HG02588 (cell line): ENCODE measurements around the gene ELF4.
"Not testable (repeated sequence)": the region's sequence is repeated elsewhere in the genome, so short reads cannot be mapped to it uniquely, and the experiment has no call there.

Source experiments
- ATAC-seq: cut with Tn5 transposase; IDR thresholded peaks from one replicate; pipeline ENCODE4 v1.9.1; 2021; ENCODE audit warnings: mild to moderate bottlenecking, moderate library complexity; ENCODE audit not compliant: unreplicated experiment

The ELF4 gene

DNA sequence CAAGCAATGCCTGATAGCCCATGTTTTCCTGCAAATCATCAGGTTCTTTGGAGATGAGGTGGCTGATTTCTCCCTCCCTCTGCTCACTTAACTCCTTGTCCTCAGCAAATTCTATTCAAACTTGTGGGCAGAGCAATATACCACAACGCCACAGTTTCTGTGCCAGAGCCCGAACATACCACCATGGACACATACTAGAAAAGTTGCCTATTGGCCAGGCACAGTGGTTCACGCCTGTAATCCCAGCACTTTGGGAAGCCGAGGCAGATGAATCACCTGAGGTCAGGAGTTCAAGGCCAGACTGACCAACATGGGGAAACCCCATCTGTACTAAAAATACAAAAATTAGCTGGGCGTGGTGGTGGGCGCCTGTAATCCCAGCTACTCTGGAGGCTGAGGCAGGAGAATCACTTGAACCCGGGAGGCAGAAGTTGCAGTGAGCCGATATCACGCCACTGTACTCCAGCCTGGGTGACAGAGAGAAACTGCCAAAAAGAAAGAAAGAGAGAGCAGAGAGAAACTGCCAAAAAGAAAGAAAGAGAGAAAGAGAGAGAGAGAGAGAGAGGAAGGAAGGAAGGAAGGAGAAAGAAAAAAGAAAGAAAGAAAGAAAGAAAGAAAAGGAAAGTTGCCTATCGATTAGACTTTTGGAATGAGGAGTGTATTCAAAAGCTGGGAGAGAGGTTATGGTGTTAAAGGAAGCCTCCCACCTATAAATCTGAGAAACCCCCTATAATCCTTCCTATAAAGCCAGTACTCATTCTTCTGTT, 5.0 kb upstream of the ELF4 start:
- ATAC-seq = not testable (repeated sequence)

DNA sequence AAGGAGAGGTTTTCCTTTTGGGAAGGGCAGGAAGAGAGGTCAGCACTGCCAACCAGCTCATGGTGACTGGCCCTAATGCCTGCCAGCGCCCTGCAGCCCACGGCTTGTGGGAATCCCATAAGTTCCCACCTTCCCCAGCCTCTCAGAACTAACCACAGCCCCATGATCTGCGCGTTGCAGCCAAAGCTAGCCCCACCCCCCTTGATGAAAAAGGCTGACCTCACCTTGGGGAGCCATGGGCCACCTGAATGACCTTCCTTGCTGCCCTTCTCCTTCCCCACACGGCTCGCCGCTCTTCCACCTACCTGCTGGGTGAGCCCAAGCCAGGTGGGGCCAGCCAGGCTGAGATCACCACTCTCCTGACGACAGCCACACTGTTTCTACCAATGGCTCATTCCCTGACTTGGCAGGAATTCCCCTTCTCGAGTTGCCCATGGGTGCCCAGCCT, 3.9 kb upstream of the ELF4 start:
- ATAC-seq = no peak

DNA sequence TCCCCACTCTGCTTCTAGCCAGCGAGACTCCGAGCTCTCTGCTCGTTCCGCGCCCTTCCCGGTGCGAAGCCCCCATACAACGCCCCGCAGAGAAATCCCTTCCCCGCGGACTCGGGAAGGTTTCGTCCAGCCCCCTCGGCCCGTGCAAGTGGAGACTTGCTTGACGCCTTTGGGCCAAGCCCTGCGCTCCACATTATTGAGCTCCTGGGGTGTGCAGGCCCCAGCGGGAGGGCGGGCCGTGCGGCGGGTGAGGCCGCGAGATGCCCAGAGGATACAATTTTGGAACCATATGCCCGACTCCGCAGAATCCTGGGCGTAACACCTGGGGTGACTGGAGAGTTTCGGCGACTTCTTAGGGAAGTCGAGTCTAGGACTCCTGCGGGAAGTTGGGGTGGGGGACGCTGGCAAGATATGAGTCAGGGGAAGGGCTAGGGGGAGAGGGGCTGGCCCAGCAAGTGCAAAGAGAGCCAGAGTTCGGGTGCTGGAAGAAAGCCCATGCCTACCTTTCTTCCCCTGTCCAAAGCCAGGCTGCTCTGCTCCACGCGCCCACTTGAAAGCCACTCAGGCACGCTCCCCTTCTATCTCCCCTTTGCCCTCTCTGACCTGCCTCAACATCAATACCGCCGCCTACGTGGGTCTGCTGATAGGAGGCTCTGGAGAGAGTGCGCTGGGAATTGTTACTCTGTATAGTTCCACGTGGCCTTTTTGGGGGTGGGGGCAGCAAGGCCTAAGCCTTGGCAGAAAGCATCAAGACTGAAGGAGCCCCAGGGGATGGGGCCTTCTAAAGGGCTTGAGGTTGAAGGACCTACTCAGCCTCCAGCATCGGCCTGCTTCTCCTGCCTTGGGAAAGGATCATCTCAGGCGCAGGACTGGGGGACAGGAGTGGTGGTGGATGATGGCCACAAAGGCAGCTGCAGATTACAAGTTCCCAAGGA, 1.2 kb upstream of the ELF4 start:
- ATAC-seq = no peak

DNA sequence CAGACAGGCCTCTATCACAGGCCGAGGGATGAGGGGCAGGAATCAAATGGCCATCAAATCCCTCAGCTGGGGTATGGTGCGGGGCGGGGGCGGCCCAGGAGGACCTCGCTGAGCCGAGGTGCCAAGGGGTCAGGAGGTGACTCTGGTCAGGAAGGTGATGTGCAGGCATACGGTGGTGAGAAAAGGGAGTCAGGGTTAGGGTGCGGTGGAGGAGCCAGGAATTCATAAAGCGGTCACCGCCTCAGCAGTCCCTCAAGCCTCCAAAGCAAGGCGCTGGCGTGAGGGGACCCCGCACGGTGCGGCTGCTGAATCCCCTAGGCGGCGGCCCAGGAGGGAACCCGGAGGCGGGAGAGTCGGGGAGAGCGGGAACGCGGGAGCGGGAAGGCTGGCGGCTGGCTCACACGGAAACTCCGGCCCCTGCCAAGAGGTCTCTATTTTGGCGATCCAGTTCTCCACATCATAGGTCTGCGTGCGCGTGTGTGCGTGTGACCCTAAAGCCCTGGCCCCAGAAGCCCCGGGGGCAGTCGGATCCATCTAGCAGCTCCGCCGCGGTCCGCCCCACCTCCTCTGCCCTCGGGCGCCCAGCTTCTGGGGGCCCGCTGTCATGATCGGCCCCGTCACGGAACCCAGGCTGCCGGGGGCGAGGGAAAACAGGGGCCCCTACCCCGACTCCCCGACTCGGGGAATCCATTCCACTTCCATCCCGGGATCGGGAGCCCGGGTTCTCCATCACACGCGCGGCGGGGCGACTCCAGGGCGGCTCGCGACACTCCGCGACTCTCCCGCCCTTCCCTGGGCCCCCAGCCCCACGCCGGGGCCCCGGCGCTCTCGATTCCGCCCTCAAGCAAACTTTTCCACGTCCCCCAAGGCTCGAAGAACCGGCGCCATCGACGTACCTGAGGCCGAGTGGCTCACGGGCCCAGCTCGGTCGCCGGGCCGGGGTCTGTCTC, 593 bp downstream of the ELF4 start:
- peak; percentile 7 for ATAC-seq

DNA sequence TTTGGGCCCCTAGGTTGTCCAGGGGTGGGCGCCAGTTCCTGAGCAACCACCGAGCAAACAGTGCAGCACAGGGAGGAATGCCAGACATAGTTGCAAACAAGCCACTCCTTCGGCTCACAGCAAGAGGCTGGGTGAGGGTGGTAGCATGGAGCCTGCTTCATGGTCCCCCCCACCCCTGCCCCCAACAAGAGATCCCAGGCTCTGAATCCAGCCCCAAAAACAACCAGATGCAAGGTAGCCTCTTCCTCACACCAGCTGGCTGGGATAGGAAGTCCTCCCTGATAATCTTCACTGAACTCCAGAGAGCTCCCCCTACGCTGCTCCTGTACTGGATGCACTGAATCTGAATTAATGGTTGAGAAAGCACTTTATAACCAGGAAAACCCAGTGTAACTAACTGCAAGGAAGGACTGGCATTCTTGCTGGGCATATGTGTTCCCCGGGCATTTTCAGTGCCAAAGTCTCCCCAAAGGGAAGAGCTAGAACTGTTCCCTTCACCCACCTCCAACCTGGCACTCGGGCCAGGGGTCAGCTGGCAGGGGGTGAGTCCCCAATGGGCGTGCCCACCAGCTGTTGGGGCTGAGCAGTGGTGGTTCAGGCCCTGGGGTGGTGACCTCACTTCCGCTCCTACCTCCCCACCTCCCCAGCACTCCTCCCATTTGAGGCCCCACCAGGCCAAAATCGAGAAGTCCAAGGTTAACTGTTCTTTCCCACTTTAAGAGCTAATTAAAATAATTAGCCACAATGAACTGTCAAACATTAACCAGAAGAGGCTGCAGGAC, 1.5 kb downstream of the ELF4 start:
- ATAC-seq = peak; percentile 67

DNA sequence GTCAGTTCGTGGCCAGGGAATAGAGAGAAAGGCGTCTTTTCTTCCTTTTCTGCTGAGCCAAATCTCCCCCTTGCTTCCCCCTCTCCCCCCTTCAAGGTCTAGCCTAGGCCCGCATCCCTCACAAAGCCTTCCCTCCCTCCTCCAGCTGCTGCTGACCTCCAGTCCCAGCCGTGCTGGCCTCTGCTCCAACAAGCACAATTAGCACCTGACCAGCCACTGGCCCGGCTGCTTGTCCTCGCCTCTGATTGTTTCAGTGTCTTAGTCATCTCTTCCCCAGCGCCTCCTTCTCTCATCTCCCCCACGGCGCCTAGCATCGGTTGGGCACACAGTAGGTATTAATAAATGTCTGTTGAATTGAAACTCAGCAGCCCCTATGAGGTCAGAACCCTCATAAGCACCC, 4.2 kb downstream of the ELF4 start:
- no peak for ATAC-seq

DNA sequence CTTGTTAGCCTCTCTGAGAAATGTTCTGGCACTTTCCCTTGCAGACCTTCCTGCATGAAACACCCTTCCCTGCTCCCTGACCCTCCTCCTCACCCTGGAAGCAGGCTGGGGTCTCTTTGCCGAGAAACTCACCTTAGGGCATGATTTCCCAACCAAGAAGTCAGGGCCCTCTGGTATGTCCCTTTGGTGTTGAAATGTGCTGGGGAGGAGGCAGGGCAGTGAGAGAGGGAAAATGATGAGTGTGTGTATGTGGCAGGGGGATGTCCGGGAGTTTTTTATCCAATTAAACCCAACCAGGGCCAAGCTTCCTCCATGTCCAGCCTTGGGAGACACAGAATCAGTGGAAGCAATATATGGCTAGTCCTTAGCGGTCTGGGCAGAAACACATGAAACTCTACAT, 5.1 kb downstream of the ELF4 start:
- no peak for ATAC-seq

DNA sequence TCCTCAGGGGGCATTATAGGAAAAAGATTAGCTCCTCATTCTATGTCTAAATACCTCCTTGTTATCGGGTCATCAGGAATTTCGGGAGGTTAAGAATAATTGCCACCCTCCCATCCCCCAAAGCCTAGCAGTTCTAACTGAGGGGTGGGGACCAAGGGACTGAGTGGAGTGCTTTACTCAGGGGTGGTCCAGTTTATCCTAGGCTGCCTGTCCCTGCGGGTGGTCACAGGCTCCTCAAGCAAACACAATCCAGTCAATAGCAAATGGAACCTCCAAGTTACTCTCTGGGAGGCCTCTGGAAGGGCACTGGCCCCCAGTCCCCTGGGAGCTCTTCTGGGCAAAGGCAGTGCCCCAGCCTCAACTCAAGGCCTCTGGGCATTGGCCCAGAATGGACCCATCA, 6.7 kb downstream of the ELF4 start:
- ATAC-seq = no peak

DNA sequence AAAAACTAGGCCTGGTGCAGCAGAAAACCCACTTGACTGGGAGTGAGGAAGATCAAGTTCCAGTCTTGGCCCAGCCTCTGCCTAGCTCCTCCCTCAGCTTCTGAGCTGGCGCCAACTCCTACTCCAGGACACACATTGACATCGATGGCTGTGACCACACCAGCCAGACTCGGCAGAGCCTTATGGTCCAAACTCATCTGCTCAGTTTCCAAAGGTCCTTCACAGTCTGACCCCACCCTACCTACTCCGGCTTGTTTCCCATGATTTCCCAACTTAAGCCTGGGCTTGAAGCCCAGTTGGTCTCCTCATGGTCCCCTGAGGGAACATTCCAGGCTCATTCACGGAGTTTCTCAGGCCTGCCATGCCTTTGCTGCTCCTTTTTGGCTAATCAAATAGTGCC, 10.1 kb downstream of the ELF4 start:
- no peak for ATAC-seq

DNA sequence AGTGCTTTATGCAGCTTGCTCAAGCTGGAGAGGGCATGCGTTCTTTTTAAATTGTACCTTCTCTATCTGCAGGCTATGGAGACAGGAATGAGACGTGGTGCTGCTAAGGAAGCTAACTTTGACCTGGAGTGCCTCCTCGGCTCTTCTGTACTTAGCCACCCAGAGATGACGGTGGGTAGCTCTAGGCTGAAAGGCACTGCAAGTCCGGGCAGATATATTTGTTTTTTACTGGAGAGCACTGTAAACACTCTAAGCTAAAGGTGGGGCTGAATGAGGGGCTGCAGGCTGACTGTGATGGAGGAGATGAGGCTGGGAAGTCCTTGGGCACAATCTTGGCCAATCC, 12.1 kb downstream of the ELF4 start:
- no peak for ATAC-seq

DNA sequence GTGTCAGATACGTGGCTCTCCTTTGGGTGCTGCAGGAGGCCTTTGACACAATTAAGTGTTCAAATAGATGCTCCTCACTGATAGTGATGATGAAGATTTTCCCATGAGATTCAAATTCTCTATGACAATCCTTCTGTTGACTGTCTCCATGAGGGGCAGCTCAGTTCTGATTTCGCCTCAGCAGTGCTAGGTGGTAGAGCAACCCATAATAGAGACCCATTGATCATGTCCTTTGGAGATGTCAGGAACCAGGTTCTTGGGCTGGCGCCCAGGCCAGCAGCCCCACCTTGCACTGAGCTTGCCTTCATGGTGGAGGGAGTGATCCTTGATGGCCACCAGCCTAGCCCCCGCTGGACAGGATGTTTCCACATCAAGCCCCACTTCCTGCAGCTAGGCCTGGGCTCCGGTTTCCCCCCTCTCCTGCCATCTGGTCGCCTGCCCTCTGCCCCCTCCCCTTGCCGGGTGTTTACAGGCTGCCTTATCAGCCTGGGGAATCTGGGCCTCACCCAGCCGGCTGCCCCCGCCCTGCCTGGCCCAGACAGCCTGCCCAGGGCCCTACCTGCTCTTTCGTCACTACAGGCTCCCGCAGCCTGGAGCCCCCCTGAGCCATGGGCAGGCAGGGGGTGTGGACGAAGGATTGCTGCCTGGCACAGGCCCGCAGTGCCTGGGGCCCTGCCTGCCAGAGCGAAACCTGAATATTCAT, 12.6 kb downstream of the ELF4 start:
- ATAC-seq = no peak

DNA sequence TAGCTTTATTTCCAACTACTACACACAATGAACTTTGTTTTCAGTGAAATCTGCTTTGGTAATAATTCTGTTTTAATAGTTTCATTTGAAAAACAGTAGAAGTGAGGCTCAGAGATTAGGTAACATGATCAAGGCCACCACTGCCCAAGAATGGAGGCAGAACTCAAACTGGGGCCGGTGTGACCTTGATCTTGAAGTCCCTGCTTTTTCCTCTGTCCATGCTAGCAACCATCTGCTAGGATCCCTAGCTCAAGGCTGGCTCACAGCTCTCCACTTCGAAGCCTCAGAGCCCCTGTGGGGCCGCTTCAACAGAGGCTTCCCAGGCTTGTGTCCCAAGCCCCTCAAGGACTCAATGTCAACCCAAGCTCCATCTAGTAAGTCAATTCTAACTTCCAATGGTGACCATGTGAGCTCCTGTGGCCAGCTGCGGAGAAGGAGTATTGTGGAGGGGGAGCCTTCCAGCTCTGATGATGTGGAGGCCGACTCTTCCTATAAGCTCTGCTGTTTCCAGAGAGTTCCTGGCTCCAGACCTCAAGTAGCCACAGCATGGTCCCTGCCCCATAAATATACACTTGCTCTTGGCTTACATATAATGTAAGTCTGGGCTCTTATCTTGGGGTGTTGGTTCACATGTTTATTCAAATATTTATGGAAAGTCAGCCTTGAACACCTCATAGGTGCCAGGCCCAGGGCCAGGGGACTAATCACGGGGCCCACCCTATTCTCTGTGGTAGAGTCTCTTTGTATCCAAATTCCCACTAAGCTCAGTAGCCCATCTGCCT, 14.9 kb downstream of the ELF4 start:
- no peak for ATAC-seq

DNA sequence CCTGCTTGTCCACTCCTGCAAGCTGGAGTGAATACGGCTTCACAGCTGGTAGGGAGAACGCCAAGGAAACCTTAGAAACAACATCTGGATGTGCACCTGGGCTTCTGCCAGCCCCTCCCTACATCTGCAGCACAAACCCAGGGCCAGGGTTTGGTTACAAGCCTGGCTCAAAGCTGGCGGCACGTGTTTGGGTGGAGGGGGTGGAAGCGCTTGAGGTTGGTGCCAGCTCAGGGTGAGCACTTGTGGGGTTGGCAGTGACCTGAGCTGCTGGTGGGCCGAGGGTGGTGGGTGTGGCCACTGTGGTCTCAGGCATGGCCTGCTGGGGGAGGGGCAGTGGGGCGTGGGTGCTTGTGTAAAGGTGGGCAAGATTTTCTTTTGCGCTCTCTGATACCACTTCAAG, 15.6 kb downstream of the ELF4 start:
- no peak for ATAC-seq

DNA sequence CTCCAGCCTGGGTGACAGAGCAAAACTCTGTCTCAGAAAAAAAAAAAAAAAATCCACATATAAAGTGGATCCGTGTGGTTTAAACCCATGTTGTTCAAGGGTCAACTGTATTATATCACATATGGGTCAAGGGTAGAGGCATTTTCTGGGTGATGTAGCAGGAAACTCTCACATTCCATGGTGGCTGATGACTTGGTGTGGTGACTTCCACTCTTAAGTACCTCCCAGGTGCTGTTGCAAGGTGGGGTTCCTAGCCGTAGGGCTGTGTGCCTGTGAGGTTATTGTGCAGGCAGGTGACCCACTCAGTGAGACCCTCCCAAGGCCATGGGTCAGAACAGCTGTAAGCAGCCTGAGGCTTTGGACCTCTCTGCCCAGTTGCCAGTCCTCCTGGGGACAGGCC, 17.0 kb downstream of the ELF4 start:
- no peak for ATAC-seq

DNA sequence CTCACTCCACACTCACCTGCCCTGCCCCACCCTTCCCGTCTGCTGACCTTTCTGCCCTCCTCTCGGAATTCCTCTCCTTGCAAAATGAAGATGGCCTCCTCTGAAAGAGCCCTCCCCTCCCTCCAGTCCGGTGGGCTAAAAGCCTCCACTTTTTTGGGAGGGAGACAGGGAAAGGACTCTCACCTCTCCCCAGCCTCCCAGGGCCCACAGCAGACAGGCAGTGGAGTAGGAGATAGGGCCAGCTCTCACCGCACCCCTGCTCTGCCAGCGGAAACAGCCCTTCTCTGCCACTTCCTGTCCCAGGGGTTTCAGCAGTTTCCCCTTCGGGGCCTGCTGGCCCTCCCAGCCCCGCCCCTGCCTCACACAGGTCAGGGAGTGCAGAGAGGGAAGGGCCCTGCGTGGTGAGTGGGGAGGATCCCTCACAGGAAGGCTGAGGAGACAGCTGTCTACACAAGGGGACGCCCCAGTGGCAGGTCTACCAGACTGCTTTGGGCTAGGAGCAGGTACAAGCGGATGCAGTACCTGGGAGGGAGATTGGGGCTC, 18.2 kb downstream of the ELF4 start:
- peak; percentile 98 for ATAC-seq

DNA sequence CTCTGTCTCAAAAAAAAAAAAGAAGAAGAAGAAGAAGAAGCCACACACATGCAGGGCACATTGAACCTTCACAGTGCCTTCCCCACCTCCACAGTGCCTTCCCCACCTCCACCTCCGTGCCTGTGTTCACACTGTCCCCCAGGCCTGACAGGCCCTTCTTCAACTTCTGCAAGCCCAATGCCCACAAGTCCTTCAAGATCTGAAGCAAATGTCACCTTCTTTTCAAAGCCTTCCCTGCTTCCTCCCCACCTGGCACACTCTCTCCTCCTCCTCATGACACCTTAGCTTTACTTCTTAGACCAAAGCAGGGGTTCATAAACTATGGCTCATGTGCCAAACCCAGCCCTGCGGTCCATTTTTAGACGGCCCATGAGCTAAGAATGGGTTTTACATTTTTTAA, 19.9 kb downstream of the ELF4 start:
- no peak for ATAC-seq

DNA sequence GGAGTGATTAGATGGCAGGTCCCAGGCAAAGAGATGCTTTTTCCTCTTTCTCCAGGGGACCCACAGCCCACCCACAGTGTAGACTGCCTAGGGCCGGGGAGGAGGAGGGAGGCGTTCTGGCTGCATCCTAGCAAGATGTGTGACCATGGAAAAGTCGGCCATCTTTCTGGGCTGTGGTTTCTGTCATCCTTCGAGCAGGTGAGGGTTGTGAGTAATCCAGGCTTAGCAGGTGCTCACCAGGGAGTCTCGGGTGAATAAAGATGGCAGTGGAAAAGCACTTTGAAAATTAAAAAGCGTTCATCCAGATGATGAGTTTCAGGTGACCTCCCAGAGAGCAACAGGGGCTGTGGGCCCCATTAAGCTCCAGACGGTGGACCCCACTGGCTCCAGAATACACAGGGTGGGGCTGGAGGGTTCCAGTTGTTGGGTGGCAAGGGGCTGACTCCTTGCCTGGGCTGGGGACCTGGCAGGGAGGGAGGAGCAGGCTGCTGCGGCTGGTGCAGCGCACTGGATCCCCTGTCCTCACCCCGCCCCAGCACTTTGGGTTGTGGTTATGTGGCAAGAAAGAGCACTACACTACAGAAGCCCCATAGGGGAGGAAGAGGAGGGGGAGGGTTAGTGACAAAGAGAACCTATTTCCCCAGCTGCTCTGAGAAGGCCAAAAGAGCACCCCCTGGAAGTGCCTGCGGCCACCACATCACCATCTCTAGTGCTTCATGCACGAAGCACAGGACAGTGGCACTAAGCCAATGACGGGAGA, 23.7 kb downstream of the ELF4 start:
- peak; percentile 41 for ATAC-seq
